DOHH2 (cell line): Measurements from ENCODE around the gene MTTP.

Experiments
- H3F3A ChIP-seq: fragments of 200-600 bp; sonication (generic), shearing (Covaris generic); 2 replicates; pipeline ENCODE4 v1.6.0; 2016; ENCODE audit warnings: antibody characterized with exemption, mild to moderate bottlenecking; ENCODE audit not compliant: control insufficient read depth, insufficient read depth
- H3K27ac ChIP-seq: fragments of 200-600 bp; sonication (generic); 2 replicates; pipeline ENCODE4 v1.5.1; 2014; ENCODE audit warnings: low read depth, mild to moderate bottlenecking, low read length, moderate library complexity
- H3K27me3 ChIP-seq: fragments of 200-600 bp; sonication (generic); 2 replicates; pipeline ENCODE4 v1.6.1; 2014; ENCODE audit warnings: mild to moderate bottlenecking, low read length, mixed read lengths; ENCODE audit not compliant: control insufficient read depth
- H3K36me3 ChIP-seq: fragments of 200-600 bp; sonication (generic); 2 replicates; pipeline ENCODE4 v1.6.1; 2014; ENCODE audit warnings: mild to moderate bottlenecking, low read length, moderate library complexity, mixed read lengths; ENCODE audit not compliant: control insufficient read depth
- H3K4me1 ChIP-seq: fragments of 200-600 bp; sonication (generic); 2 replicates; pipeline ENCODE4 v1.6.1; 2014; ENCODE audit warnings: mild to moderate bottlenecking, low read length, mixed read lengths; ENCODE audit not compliant: control insufficient read depth
- H3K4me2 ChIP-seq: fragments of 200-600 bp; sonication (generic); 2 replicates; pipeline ENCODE4 v1.6.0; 2014; ENCODE audit warnings: mild to moderate bottlenecking, low read length, moderate library complexity
- H3K4me3 ChIP-seq: fragments of 200-600 bp; sonication (generic); 2 replicates; pipeline ENCODE4 v1.5.1; 2014; ENCODE audit warnings: mild to moderate bottlenecking, low read length, mixed read lengths
- H3K79me2 ChIP-seq: fragments of 200-600 bp; sonication (generic); 2 replicates; pipeline ENCODE4 v1.6.1; 2014; ENCODE audit warnings: mild to moderate bottlenecking, low read length, mixed read lengths; ENCODE audit not compliant: control insufficient read depth
- H3K9me2 ChIP-seq: fragments of 200-600 bp; sonication (generic); replicated peaks from 2 replicates; pipeline ENCODE4 v1.6.1; 2014; ENCODE audit warnings: mild to moderate bottlenecking, low read length, mixed read lengths; ENCODE audit not compliant: control insufficient read depth
- H3K9me3 ChIP-seq: fragments of 200-600 bp; sonication (generic); 2 replicates; pipeline ENCODE4 v1.6.1; 2014; ENCODE audit warnings: antibody characterized with exemption, low read length, mixed read lengths; ENCODE audit not compliant: control insufficient read depth, insufficient read depth
- H4K20me1 ChIP-seq: fragments of 200-600 bp; sonication (generic); 2 replicates; pipeline ENCODE4 v1.6.0; 2014; ENCODE audit warnings: low read depth, mild to moderate bottlenecking, antibody characterized with exemption, low read length, moderate library complexity; ENCODE audit not compliant: control insufficient read depth, insufficient read depth
- EZH2phosphoT487 ChIP-seq: fragments of 200-600 bp; sonication (generic); IDR thresholded peaks from 2 replicates; pipeline ENCODE4 v1.6.1; 2017; ENCODE audit warnings: borderline replicate concordance, mild to moderate bottlenecking, antibody characterized with exemption, low read length, moderate library complexity, mixed read lengths
- TF ChIP-seq, protein P1 (sequence below): fragments of 200-600 bp; sonication (generic); IDR thresholded peaks from one replicate; pipeline ENCODE4 v1.5.1; 2014; ENCODE audit warnings: antibody characterized with exemption, mild to moderate bottlenecking, low read depth, low read length; ENCODE audit not compliant: poor library complexity, severe bottlenecking

The MTTP gene

DNA sequence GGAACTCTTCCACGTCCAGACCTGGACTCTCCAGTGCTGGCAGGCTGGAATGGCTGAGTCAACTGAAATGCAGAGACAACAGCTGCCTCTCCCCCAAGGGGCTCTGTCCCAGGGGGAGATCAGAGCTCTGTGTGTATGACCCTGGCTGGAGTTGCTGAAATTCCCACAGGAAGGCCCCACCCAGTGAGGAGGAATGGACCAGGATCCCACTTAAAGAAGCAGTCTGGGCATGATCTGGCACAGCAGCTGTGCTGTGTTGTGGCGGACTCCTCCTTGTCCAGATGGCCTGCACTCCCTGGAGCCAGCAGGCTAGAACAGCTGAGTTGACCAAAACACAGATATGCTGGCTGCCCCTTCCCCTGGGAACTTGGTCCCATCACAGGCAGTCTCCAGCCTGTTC is 38.4 kb upstream of the MTTP start:
- Histone ChIP-seq H3K36me3 (no peaks in the 10 kb centered on the region), H3K27me3 (peaks cover 10% of the 10 kb centered on the region; the same call in 1 of the 2 replicates), H3K79me2 (no peaks in the 10 kb centered on the region), H3K4me3 (no peak overlapping the region), H3K9me3 (no peaks in the 10 kb centered on the region), H3K4me1 (no peaks in the 10 kb centered on the region), H3K4me2 (no peak overlapping the region), H3K27ac (no peak overlapping the region), H3K9me2 (no peaks in the 10 kb centered on the region), H4K20me1 (no peaks in the 10 kb centered on the region), H3F3A (no peaks in the 10 kb centered on the region)
- TF ChIP-seq EZH2phosphoT487, result no peak

DNA sequence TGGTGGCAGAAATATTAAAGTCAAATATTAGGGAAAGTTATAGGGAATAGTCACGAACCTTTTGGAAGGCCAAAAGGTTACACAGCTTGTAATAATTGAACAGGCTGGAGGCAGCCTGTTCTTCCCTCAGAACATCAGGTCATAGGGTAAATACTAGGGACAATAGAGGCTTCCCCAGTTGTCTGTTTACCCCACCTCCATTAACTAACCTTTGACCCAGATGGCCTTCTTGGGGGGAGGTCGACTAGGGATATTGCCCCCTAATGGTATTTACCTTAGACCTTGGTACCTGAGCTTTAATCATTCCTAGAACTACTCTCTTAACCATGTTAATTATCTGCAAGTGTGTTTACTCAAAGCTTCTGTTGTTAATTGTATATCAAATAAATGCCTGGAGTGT is 37.8 kb upstream of the MTTP start:
- Histone ChIP-seq H3K9me3 (no peaks in the 10 kb centered on the region), H3K36me3 (no peaks in the 10 kb centered on the region)

DNA sequence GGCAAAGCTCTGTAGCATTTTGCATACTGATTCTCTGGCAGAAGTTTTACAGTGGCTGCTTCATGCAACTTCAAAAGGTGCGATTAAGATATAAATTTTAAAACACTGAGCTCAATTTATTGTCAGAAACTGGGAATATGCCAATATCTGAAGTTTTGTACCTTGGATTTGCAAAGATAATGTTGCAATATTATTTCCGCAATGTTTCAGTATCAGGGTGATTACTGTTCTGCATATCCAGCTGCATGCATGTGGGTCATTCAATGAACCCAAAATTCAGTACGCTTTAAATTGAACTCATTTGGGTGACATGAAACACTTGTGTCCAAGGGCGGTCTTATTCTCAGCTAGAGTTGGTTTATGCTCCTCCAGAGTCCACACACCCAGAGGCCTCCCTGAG is 37.0 kb upstream of the MTTP start:
- H3K4me2 ChIP-seq, result no peak overlapping the region
- no peaks in the 10 kb centered on the region for H3F3A ChIP-seq
- no peaks in the 10 kb centered on the region for H3K79me2 ChIP-seq
- no peak overlapping the region for H3K27ac ChIP-seq
- no peaks in the 10 kb centered on the region for H4K20me1 ChIP-seq
- no peaks in the 10 kb centered on the region for H3K9me3 ChIP-seq
- no peaks in the 10 kb centered on the region for H3K9me2 ChIP-seq
- no peaks in the 10 kb centered on the region for H3K36me3 ChIP-seq
- no peaks in the 10 kb centered on the region for H3K4me1 ChIP-seq
- H3K27me3 ChIP-seq, result peaks cover 8% of the 10 kb centered on the region; the same call in 1 of the 2 replicates
- H3K4me3 ChIP-seq, result no peak overlapping the region
- no peak for TF ChIP-seq EZH2phosphoT487
- TF ChIP-seq, protein P1, sequence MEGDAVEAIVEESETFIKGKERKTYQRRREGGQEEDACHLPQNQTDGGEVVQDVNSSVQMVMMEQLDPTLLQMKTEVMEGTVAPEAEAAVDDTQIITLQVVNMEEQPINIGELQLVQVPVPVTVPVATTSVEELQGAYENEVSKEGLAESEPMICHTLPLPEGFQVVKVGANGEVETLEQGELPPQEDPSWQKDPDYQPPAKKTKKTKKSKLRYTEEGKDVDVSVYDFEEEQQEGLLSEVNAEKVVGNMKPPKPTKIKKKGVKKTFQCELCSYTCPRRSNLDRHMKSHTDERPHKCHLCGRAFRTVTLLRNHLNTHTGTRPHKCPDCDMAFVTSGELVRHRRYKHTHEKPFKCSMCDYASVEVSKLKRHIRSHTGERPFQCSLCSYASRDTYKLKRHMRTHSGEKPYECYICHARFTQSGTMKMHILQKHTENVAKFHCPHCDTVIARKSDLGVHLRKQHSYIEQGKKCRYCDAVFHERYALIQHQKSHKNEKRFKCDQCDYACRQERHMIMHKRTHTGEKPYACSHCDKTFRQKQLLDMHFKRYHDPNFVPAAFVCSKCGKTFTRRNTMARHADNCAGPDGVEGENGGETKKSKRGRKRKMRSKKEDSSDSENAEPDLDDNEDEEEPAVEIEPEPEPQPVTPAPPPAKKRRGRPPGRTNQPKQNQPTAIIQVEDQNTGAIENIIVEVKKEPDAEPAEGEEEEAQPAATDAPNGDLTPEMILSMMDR, result no peak

More for the DNA sequence above, 37.8 kb upstream of the MTTP start:
- Histone ChIP-seq H3F3A (no peaks in the 10 kb centered on the region), H3K27ac (no peak overlapping the region), H3K79me2 (no peaks in the 10 kb centered on the region), H3K4me3 (no peak overlapping the region), H3K27me3 (peaks cover 10% of the 10 kb centered on the region; the same call in 1 of the 2 replicates), H4K20me1 (no peaks in the 10 kb centered on the region), H3K9me2 (no peaks in the 10 kb centered on the region), H3K4me2 (no peak overlapping the region), H3K4me1 (no peaks in the 10 kb centered on the region)
- no peak for TF ChIP-seq EZH2phosphoT487
- TF ChIP-seq, protein P1, result no peak

DNA sequence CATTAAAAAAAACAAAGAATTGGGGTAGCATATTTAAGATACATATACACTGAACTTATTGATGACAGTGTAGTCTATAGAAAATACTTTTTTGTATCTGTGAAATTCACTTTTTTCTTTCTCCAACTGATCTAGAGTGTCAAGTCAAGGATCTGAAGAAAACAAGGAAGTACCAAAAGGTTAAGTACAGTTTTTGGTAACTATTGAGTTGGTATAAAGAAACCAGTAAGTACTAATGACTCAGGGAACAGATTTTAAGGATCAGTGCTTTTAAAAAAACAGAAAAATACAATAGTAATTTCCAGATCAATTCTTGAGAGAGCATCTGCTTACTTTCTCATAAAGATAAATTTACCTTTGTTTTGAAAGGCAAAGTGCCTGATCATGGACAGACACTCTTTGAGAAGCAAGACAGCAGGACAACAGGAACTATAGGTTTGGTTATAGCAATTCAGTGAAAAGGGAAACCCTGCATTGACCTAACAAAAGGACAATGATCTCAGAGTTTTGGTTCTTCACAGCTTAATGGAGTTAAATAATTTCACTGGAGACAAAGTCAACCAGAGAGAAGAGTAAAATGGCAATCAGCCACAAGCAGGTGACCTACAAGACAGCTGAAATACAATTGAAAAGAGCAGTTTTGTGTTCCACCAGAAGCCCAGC is 34.2 kb upstream of the MTTP start:
- TF ChIP-seq, protein P1, result no peak
- TF ChIP-seq EZH2phosphoT487, result no peak
- no peak overlapping the region for H3K27ac ChIP-seq
- no peaks in the 10 kb centered on the region for H3K4me1 ChIP-seq
- no peaks in the 10 kb centered on the region for H3K9me2 ChIP-seq
- no peaks in the 10 kb centered on the region for H3K36me3 ChIP-seq
- no peaks in the 10 kb centered on the region for H3K79me2 ChIP-seq
- no peak overlapping the region for H3K4me3 ChIP-seq
- H3K4me2 ChIP-seq, result no peak overlapping the region
- H3K9me3 ChIP-seq, result no peaks in the 10 kb centered on the region
- peaks cover 8% of the 10 kb centered on the region; the same call in 1 of the 2 replicates for H3K27me3 ChIP-seq
- no peaks in the 10 kb centered on the region for H4K20me1 ChIP-seq
- H3F3A ChIP-seq, result no peaks in the 10 kb centered on the region
